Bronchial epithelial cell (primary cell): ENCODE results near the gene LOX. TPM values are rescaled to one million over a fixed set of nuclear protein-coding genes. Genes with fewer than 3 reads are reported as not detected.

ENCODE experiments used
- DNase-seq: peaks from one replicate; pipeline ENCODE4 v3.0.0-alpha.2; 2010; ENCODE audit warnings: low read depth
- FAIRE-seq: peaks from 2 replicates; lab custom pipeline; 2011; peaks lifted over from hg19 to GRCh38; lab: Jason Lieb, UNC
- H3K27me3 ChIP-seq: 2 replicates; pipeline ENCODE4 v1.5.1; 2011; ENCODE audit warnings: low read length; ENCODE audit not compliant: control insufficient read depth, insufficient read depth
- H3K36me3 ChIP-seq: 2 replicates; pipeline ENCODE4 v1.5.1; 2011; ENCODE audit warnings: low read length; ENCODE audit not compliant: control insufficient read depth, insufficient read depth
- H3K4me3 ChIP-seq: 2 replicates; pipeline ENCODE4 v1.5.1; 2011; ENCODE audit warnings: mild to moderate bottlenecking, low read depth, low read length, control low read depth
- CTCF ChIP-seq: IDR thresholded peaks from 2 replicates; pipeline ENCODE4 v1.5.1; 2011; ENCODE audit warnings: mild to moderate bottlenecking, moderate library complexity, low read length, control low read depth, inconsistent platforms; ENCODE audit not compliant: insufficient read depth, severe bottlenecking
- total RNA-seq: library from RNA; depleted of rRNA; stranded (reverse); fragments of >200 nt; gene quantifications from 2 replicates; pipeline ENCODE4 v1.2.1, GENCODE V29; 2014

The LOX gene
- total RNA-seq, 1 donor from 2014 or later, result 1.8 TPM

- no peak for FAIRE-seq
- TF ChIP-seq CTCF, result no peak
Measured at GRCh38 chr5:122076050-122076461, 2.0 kb downstream of the LOX start.

DNA sequence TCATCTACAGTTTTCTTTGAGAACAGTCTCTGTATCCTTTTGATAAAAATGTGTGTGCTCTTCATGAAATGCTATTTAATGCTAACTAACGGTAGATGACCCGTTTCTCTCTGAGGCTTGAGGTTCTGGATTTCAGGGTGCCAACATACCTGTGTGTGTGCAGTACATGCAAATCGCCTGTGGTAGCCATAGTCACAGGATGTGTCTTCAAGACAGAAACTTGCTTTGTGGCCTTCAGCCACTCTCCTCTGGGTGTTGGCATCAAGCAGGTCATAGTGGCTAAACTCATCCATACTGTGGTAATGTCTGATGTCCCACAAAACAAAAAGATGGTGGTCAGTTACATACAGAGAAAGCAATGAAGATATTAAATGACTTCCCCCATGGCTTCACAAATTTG is 4.2 kb downstream of the LOX start:
- no peak overlapping the region for H3K4me3 ChIP-seq

More at GRCh38 chr5:122076050-122076461, 2.0 kb downstream of the LOX start:
- peak; percentile 55 for DNase-seq
- Histone ChIP-seq H3K36me3 (no peaks in the 10 kb centered on the region), H3K27me3 (no peaks in the 10 kb centered on the region), H3K4me3 (peak overlapping the region; percentile 52)

GRCh38 chr5:122073018-122073417 is 5.0 kb downstream of the LOX start:
- Histone ChIP-seq H3K36me3 (no peaks in the 10 kb centered on the region), H3K27me3 (no peaks in the 10 kb centered on the region), H3K4me3 (no peak overlapping the region)
- DNase-seq, result no peak
- FAIRE-seq, result no peak
- TF ChIP-seq CTCF, result no peak

More for the DNA sequence above, 4.2 kb downstream of the LOX start:
- no peaks in the 10 kb centered on the region for H3K36me3 ChIP-seq
- TF ChIP-seq CTCF, result no peak
- no peaks in the 10 kb centered on the region for H3K27me3 ChIP-seq
- DNase-seq (no peak), FAIRE-seq (no peak)

DNA sequence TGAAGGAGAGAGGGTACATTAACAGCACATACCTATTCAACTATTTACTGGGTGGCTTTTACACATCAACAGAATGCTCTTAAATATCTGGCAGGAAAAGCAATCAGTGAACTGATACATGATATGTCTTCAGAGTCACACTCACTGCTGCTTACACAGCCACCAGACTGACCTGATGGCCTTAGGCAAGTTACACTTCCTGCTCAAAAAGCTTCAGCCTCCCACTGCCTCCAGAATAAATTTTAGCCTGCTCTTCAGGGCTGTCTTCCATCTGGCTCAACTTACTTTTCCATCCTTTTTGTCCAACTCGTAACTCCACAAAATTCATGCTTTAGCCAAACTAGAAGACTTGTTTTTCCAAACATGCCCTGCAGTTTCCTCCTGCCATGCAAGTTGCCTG is 10.7 kb downstream of the LOX start:
- DNase-seq (peak; percentile 45), FAIRE-seq (no peak)
- no peaks in the 10 kb centered on the region for H3K36me3 ChIP-seq
- no peak overlapping the region for H3K4me3 ChIP-seq
- TF ChIP-seq CTCF, result no peak
- H3K27me3 ChIP-seq, result no peaks in the 10 kb centered on the region

GRCh38 chr5:122064992-122065391 is 13.1 kb downstream of the LOX start:
- DNase-seq, result no peak
- FAIRE-seq, result no peak
- Histone ChIP-seq H3K36me3 (no peaks in the 10 kb centered on the region), H3K27me3 (no peaks in the 10 kb centered on the region), H3K4me3 (no peak overlapping the region)
- no peak for TF ChIP-seq CTCF

DNA sequence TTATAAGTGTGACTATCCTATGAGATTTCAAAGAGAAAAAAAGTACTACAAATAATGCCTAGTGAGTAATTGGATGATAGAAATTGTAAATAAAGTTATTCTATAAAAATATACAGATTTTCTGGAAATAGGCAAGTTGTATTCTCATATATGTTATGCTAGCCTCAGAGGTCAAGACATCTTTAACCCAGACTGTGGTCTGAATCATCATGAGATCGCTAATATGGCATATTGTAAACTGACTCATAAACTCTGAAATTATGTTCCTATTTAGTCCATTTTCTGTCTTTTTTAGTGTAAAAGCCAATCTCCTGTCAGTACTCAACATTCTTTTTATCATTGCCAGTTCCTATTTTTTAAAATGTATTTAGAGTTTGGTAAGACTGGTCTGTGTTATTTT is 14.2 kb downstream of the LOX start:
- DNase-seq (peak; percentile 37), FAIRE-seq (no peak)
- H3K27me3 ChIP-seq, result no peaks in the 10 kb centered on the region

More for the DNA sequence above, 14.2 kb downstream of the LOX start:
- no peaks in the 10 kb centered on the region for H3K36me3 ChIP-seq
- TF ChIP-seq CTCF, result no peak
- no peak overlapping the region for H3K4me3 ChIP-seq
